Pancreas (tissue), 10 donors: ENCODE data around the gene IFIT5. TPM values are rescaled to one million over a fixed set of nuclear protein-coding genes. Genes with fewer than 3 reads are reported as not detected.
"Not testable (repeated sequence)": the region's sequence is repeated elsewhere in the genome, so short reads cannot be mapped to it uniquely, and the experiment has no call there.

Source experiments
- ATAC-seq, 4 donors: fragments of 200-7000 bp; cut with Tn5 transposase; one replicate each; pipeline versions ENCODE4 v1.8.0 to v1.9.1; 2020; ENCODE audit warnings: mild to moderate bottlenecking in 4 of 4, moderate library complexity in 4 of 4
- DNase-seq, 6 donors: peaks; one replicate each; pipeline ENCODE4 v3.0.0-alpha.2; 2020
- FAIRE-seq: peaks from 2 replicates; lab custom pipeline; 2012; peaks lifted over from hg19 to GRCh38; lab: Jason Lieb, UNC
- H3K27ac ChIP-seq, 4 donors: fragments of 200-600 bp; sonication (generic); 1 replicate in 3 of 4; 2 replicates in 1 of 4; pipeline versions ENCODE4 v1.5.0 to v1.8.0; 2020
- H3K27me3 ChIP-seq, 4 donors: fragments of 200-600 bp; one replicate each; pipeline ENCODE4 v1.8.0; 2021
- H3K36me3 ChIP-seq, 3 donors: fragments of 200-600 bp; sonication (generic) in 1 of 3; one replicate each; pipeline versions ENCODE4 v1.5.0 to v1.8.0; 2020 to 2021
- H3K4me1 ChIP-seq, 3 donors: fragments of 200-600 bp; one replicate each; pipeline ENCODE4 v1.8.0; 2021
- H3K4me3 ChIP-seq, 4 donors: fragments of 200-600 bp; sonication (generic) in 2 of 4; one replicate each; pipeline versions ENCODE4 v1.5.0 to v1.8.0; 2020 to 2021
- H3K9me3 ChIP-seq, 4 donors: fragments of 200-600 bp; one replicate each; pipeline ENCODE4 v1.8.0; 2021
- CTCF ChIP-seq, 4 donors: fragments of 200-600 bp; sonication (generic) in 3 of 4; IDR thresholded peaks; one replicate each; pipeline versions ENCODE4 v1.5.0 to v1.8.0; 2021; ENCODE audit warnings: antibody characterized with exemption in 4 of 4
- WGBS, 2 donors: extraction: QIAGEN DNeasy Blood & Tissue Kit; methylation state at CpG; one replicate each; pipeline ENCODE4 v1.1.7; 2013; 5-methylcytosine and 5-hydroxymethylcytosine counted together
- intact Hi-C, 3 donors: fragments of 100-400 bp; cut with DNase I; formaldehyde crosslinking; loops; one replicate each; pipeline versions ENCODE4 v1.11.1 to v1.14.2; 2022
- polyA plus RNA-seq, 2 donors: library from polyadenylated mRNA; stranded (reverse); fragments of 200-250 nt; gene quantifications; one replicate each; pipeline ENCODE4 v1.2.3, GENCODE V29; 2013
- total RNA-seq, 6 donors: library from RNA; stranded (reverse); fragmentation: NEBNext Ultra II Directional in 4 of 6; extraction: Animal tissue kit (Norgen Biotek cat#: 25700) in 4 of 6; gene quantifications; one replicate each; pipeline versions ENCODE4 v1.2.1 to v1.2.4, GENCODE V29; 2021 to 2023
- donor health status: healthy with polysubstance abuse.
- donor health status: DM: no; HTN: no; CAD: no; lungs with moderate emphysema.
- donor health status: DM: no; HTN: no; CAD: no.
- donor health status: control.
- donor health status: control.
- donor health status: Bipolar disorder and iron deficiency.
- donor health status: DM: yes; HTN: yes; CAD: no.
- donor health status: DM: no; HTN: no; CAD: no.
- donor health status: DM: no; HTN: no; CAD: no.
- donor health status: DM: yes; HTN: yes; CAD: no.

Gene IFIT5
- total and polyA plus RNA-seq, 8 donors = 2.9 to 8.1 (median 4.2) TPM

- intact Hi-C loops = no loop called here
- TF ChIP-seq CTCF (IDR thresholded peaks at IDR 0.05) = no peak
- no peak for ATAC-seq
These were observed 11.3 kb upstream of the IFIT5 start for GRCh38 chr10:89403043-89403442.

GRCh38 chr10:89404104-89405047 lies 10.0 kb upstream of the IFIT5 start:
- Histone ChIP-seq H3K27me3 (no peaks in the 10 kb centered on the region), H3K36me3 (no peaks in the 10 kb centered on the region), H3K4me1 (no peaks in the 10 kb centered on the region), H3K4me3 (no peak overlapping the region), H3K9me3 (no peaks in the 10 kb centered on the region), H3K27ac (peak overlapping the region in 2 of 4 donors; percentile 31 to 42)
- peak in 3 of 4 donors; percentile 80 to 98 (median 80) for ATAC-seq
- FAIRE-seq = no peak
- intact Hi-C loops = no loop called here
- WGBS, 2 donors = 78 to 81% methylated on average over 11 of the region's 11 CpGs
- TF ChIP-seq CTCF (IDR thresholded peaks at IDR 0.05) = no peak
- peak in 2 of 6 donors; percentile 23 to 43 for DNase-seq

More at GRCh38 chr10:89403043-89403442, 11.3 kb upstream of the IFIT5 start:
- DNase-seq = no peak
- no peaks in the 10 kb centered on the region for H3K36me3 ChIP-seq
- H3K27ac ChIP-seq = no peak overlapping the region
- no peaks in the 10 kb centered on the region for H3K27me3 ChIP-seq
- H3K4me3 ChIP-seq = no peak overlapping the region
- 92 to 93% methylated on average over 2 of the region's 2 CpGs for WGBS, 2 donors
- H3K9me3 ChIP-seq = no peaks in the 10 kb centered on the region
- H3K4me1 ChIP-seq = no peaks in the 10 kb centered on the region
- no peak for FAIRE-seq

GRCh38 chr10:89406178-89406577 lies 8.2 kb upstream of the IFIT5 start:
- FAIRE-seq, H3K4me1 ChIP-seq, DNase-seq, H3K36me3 ChIP-seq, H3K9me3 ChIP-seq, H3K27me3 ChIP-seq, H3K4me3 ChIP-seq, ATAC-seq, H3K27ac ChIP-seq, intact Hi-C loops: not testable (repeated sequence)
- 97 to 99% methylated on average over 9 of the region's 9 CpGs for WGBS, 2 donors

- DNase-seq, H3K27me3 ChIP-seq, ATAC-seq, H3K4me1 ChIP-seq, H3K4me3 ChIP-seq, H3K27ac ChIP-seq, H3K9me3 ChIP-seq, H3K36me3 ChIP-seq, intact Hi-C loops, FAIRE-seq: not testable (repeated sequence)
- WGBS, 2 donors = 96 to 100% methylated on average over 3 of the region's 3 CpGs
These were observed 6.6 kb upstream of the IFIT5 start for GRCh38 chr10:89407792-89408191.

- H3K36me3 ChIP-seq, H3K4me1 ChIP-seq, ATAC-seq, H3K4me3 ChIP-seq, intact Hi-C loops, FAIRE-seq, DNase-seq, H3K27ac ChIP-seq, H3K9me3 ChIP-seq, H3K27me3 ChIP-seq: not testable (repeated sequence)
- 79 to 83% methylated on average over 5 of the region's 5 CpGs for WGBS, 2 donors
These were observed 5.1 kb upstream of the IFIT5 start for GRCh38 chr10:89409282-89409681.

GRCh38 chr10:89410551-89410950 lies 3.8 kb upstream of the IFIT5 start:
- FAIRE-seq, H3K4me3 ChIP-seq, H3K27ac ChIP-seq, H3K27me3 ChIP-seq, intact Hi-C loops, H3K4me1 ChIP-seq, ATAC-seq, DNase-seq, H3K9me3 ChIP-seq, H3K36me3 ChIP-seq: not testable (repeated sequence)
- WGBS, 2 donors = 96% methylated on average over 5 of the region's 5 CpGs

- H3K9me3 ChIP-seq, intact Hi-C loops, H3K4me3 ChIP-seq, H3K27me3 ChIP-seq, H3K27ac ChIP-seq, H3K36me3 ChIP-seq, H3K4me1 ChIP-seq, ATAC-seq, FAIRE-seq, DNase-seq: not testable (repeated sequence)
- WGBS, 2 donors = 73 to 79% methylated on average over 2 of the region's 2 CpGs
These were observed 3.2 kb upstream of the IFIT5 start for GRCh38 chr10:89411135-89411534.

GRCh38 chr10:89412276-89412675 lies 2.1 kb upstream of the IFIT5 start:
- FAIRE-seq, intact Hi-C loops, ATAC-seq, H3K4me3 ChIP-seq, H3K4me1 ChIP-seq, H3K27ac ChIP-seq, H3K9me3 ChIP-seq, H3K36me3 ChIP-seq, H3K27me3 ChIP-seq, DNase-seq: not testable (repeated sequence)
- 92 to 99% methylated on average over 10 of the region's 10 CpGs for WGBS, 2 donors
